Measurements from ENCODE around the gene YY1. TPM values are rescaled to one million over a fixed set of nuclear protein-coding genes. Genes with fewer than 3 reads are reported as not detected.

Gene YY1
- total RNA-seq, 1 experiment from 2014 or later = 83.1 TPM

GRCh38 chr14:100243020-100243419 is 4.1 kb downstream of the YY1 start (continued):
- no peak for TF ChIP-seq MYBL2 (CRISPR knock-in tag; IDR thresholded peaks at IDR 0.05)
- TF ChIP-seq, protein P1, sequence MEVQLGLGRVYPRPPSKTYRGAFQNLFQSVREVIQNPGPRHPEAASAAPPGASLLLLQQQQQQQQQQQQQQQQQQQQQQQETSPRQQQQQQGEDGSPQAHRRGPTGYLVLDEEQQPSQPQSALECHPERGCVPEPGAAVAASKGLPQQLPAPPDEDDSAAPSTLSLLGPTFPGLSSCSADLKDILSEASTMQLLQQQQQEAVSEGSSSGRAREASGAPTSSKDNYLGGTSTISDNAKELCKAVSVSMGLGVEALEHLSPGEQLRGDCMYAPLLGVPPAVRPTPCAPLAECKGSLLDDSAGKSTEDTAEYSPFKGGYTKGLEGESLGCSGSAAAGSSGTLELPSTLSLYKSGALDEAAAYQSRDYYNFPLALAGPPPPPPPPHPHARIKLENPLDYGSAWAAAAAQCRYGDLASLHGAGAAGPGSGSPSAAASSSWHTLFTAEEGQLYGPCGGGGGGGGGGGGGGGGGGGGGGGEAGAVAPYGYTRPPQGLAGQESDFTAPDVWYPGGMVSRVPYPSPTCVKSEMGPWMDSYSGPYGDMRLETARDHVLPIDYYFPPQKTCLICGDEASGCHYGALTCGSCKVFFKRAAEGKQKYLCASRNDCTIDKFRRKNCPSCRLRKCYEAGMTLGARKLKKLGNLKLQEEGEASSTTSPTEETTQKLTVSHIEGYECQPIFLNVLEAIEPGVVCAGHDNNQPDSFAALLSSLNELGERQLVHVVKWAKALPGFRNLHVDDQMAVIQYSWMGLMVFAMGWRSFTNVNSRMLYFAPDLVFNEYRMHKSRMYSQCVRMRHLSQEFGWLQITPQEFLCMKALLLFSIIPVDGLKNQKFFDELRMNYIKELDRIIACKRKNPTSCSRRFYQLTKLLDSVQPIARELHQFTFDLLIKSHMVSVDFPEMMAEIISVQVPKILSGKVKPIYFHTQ (CRISPR knock-in tag; IDR thresholded peaks at IDR 0.05) = no peak
- TF ChIP-seq ZNF671 (CRISPR knock-in tag; IDR thresholded peaks at IDR 0.05) = no peak
- TF ChIP-seq SOX15 (CRISPR knock-in tag; IDR thresholded peaks at IDR 0.05) = no peak
- no peak for TF ChIP-seq OVOL2 (CRISPR knock-in tag; IDR thresholded peaks at IDR 0.05; ENCODE audit: borderline replicate concordance)

- H3K4me3 Mint-ChIP-seq = 0 out of 2 replicates have a peak overlapping the region, but pooled peaks have one; percentile 11
Observed at GRCh38 chr14:100246809-100247428, 8.0 kb downstream of the YY1 start.

GRCh38 chr14:100250732-100251465 is 12.0 kb downstream of the YY1 start:
- H3K36me3 Mint-ChIP-seq = peaks cover 8% of the 10 kb centered on the region
- H3K9me3 Mint-ChIP-seq = no peaks in the 10 kb centered on the region
- CTCF ChIA-PET = interaction anchor here (1.5 kb wide), 1 partner anchor 58 kb away, joined by 3 read pairs; no protein-coding TSS in a partner anchor
- POLR2A ChIA-PET = interaction anchor here (0.5 kb wide), 1 partner anchor 12 kb away, joined by 3 read pairs; no protein-coding TSS in a partner anchor
- DNase-seq (ENCODE audit: low spot score) = no peak
- no peak overlapping the region for H3K4me3 Mint-ChIP-seq
- peak overlapping the region; percentile 32; the same call in 1 of the 2 replicates for H3K27ac Mint-ChIP-seq
- ATAC-seq = no peak
- H3K4me1 Mint-ChIP-seq = peaks cover 43% of the 10 kb centered on the region
- H3K27me3 Mint-ChIP-seq (ENCODE audit: low read depth) = no peaks in the 10 kb centered on the region
- TF ChIP-seq USF2 (CRISPR knock-in tag; IDR thresholded peaks at IDR 0.05) (no peak), GTF2I (CRISPR knock-in tag; conservative IDR thresholded peaks at IDR 0.05) (no peak), ZNF219 (CRISPR knock-in tag; IDR thresholded peaks at IDR 0.05; ENCODE audit: borderline replicate concordance) (no peak), FOXP4 (CRISPR knock-in tag; IDR thresholded peaks at IDR 0.05) (no peak), ZNF317 (CRISPR knock-in tag; IDR thresholded peaks at IDR 0.05; ENCODE audit: borderline replicate concordance, low read depth) (no peak), ZBTB21 (CRISPR knock-in tag; IDR thresholded peaks at IDR 0.05; ENCODE audit: borderline replicate concordance) (no peak), ZNF416 (CRISPR knock-in tag; IDR thresholded peaks at IDR 0.05) (no peak), NFE2L1 (CRISPR knock-in tag; IDR thresholded peaks at IDR 0.05) (no peak), ATF3 (CRISPR knock-in tag; conservative IDR thresholded peaks at IDR 0.05) (no peak), OVOL2 (CRISPR knock-in tag; IDR thresholded peaks at IDR 0.05; ENCODE audit: borderline replicate concordance) (no peak), CDX4 (CRISPR knock-in tag; IDR thresholded peaks at IDR 0.05; ENCODE audit: borderline replicate concordance) (no peak), NFATC4 (CRISPR knock-in tag; IDR thresholded peaks at IDR 0.05) (no peak), ZNF671 (CRISPR knock-in tag; IDR thresholded peaks at IDR 0.05) (no peak), TCF7 (CRISPR knock-in tag; IDR thresholded peaks at IDR 0.05; ENCODE audit: low read depth) (no peak)
- TF ChIP-seq, protein P2, sequence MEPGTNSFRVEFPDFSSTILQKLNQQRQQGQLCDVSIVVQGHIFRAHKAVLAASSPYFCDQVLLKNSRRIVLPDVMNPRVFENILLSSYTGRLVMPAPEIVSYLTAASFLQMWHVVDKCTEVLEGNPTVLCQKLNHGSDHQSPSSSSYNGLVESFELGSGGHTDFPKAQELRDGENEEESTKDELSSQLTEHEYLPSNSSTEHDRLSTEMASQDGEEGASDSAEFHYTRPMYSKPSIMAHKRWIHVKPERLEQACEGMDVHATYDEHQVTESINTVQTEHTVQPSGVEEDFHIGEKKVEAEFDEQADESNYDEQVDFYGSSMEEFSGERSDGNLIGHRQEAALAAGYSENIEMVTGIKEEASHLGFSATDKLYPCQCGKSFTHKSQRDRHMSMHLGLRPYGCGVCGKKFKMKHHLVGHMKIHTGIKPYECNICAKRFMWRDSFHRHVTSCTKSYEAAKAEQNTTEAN (CRISPR knock-in tag; IDR thresholded peaks at IDR 0.05) = no peak

More at GRCh38 chr14:100246809-100247428, 8.0 kb downstream of the YY1 start:
- Mint-ChIP-seq H3K9me3 (no peaks in the 10 kb centered on the region), H3K27me3 (ENCODE audit: low read depth) (no peaks in the 10 kb centered on the region), H3K36me3 (peaks cover 18% of the 10 kb centered on the region), H3K4me1 (peaks cover 61% of the 10 kb centered on the region), H3K27ac (peak overlapping the region; percentile 77)
- DNase-seq (ENCODE audit: low spot score) (no peak), ATAC-seq (peak; percentile 80)
- POLR2A ChIA-PET = no interaction called here
- TF ChIP-seq ELF4 (CRISPR knock-in tag; IDR thresholded peaks at IDR 0.05; ENCODE audit: low read depth) (no peak), ZNF121 (CRISPR knock-in tag; IDR thresholded peaks at IDR 0.05) (no peak), MYBL2 (CRISPR knock-in tag; IDR thresholded peaks at IDR 0.05) (no peak), SP1 (CRISPR knock-in tag; conservative IDR thresholded peaks at IDR 0.05) (no peak)
- TF ChIP-seq, protein P3, sequence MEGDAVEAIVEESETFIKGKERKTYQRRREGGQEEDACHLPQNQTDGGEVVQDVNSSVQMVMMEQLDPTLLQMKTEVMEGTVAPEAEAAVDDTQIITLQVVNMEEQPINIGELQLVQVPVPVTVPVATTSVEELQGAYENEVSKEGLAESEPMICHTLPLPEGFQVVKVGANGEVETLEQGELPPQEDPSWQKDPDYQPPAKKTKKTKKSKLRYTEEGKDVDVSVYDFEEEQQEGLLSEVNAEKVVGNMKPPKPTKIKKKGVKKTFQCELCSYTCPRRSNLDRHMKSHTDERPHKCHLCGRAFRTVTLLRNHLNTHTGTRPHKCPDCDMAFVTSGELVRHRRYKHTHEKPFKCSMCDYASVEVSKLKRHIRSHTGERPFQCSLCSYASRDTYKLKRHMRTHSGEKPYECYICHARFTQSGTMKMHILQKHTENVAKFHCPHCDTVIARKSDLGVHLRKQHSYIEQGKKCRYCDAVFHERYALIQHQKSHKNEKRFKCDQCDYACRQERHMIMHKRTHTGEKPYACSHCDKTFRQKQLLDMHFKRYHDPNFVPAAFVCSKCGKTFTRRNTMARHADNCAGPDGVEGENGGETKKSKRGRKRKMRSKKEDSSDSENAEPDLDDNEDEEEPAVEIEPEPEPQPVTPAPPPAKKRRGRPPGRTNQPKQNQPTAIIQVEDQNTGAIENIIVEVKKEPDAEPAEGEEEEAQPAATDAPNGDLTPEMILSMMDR (IDR thresholded peaks at IDR 0.05) = peak; percentile 27
- CTCF ChIA-PET = interaction anchor here (0.6 to 3.0 kb wide), 34 partner anchors 10 to 272 kb away, joined by 3 to 28 read pairs (median 4); partner anchors contain the start of gene DEGS2
